ENCODE results near the gene CCL11. TPM values are rescaled to one million over a fixed set of nuclear protein-coding genes. Genes with fewer than 3 reads are reported as not detected.

CCL11 gene
- total RNA-seq, 1 experiment from 2014 or later = not detected

DNA sequence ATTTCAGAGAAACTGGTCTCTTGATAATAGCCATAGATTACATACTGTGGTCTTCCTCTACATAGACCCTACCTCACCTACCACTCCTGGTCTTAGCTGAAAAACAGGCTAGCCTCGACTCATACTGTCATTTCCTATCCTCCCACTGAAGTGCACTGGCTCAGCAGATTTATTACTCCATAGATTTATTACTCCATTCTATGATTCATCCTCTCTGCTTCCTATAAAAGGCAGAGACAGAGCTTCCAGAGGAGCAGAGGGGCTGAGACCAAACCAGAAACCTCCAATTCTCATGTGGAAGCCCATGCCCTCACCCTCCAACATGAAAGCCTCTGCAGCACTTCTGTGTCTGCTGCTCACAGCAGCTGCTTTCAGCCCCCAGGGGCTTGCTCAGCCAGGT lies 15.6 kb upstream of the CCL11 start, which contains the start of gene CCL7:
TSS of gene CCL7 (plus strand) at position 253 of the 400 bp plus-strand sequence. CDS start at position 323, 70 bp downstream.
- BruUV-seq (replicated peaks) = no TSS peak
- no peaks in the 10 kb centered on the region for H3F3A ChIP-seq (ENCODE audit: low read length, unreplicated experiment)
- H3K9me2 ChIP-seq (replicated peaks; ENCODE audit: low read length) = no peaks in the 10 kb centered on the region
- no peaks in the 10 kb centered on the region for H3K27me3 ChIP-seq (ENCODE audit: low read length)
- H3K36me3 ChIP-seq (ENCODE audit: low read depth, low read length) = no peaks in the 10 kb centered on the region
- no peak within 1 kb of the TSS for H2AFZ ChIP-seq (ENCODE audit: low read length)
- no peak within 1 kb of the TSS for H3K9ac ChIP-seq (ENCODE audit: low read length)
- intact Hi-C loops (cut with micrococcal nuclease) = no loop called here
- DNase-seq = no peak
- TF ChIP-seq EZH2phosphoT487 (IDR thresholded peaks at IDR 0.05; ENCODE audit: borderline replicate concordance, low read length) (no peak), EZH2 (IDR thresholded peaks at IDR 0.05; ENCODE audit: low read length, unreplicated experiment) (no peak)
- TF ChIP-seq, protein P1, sequence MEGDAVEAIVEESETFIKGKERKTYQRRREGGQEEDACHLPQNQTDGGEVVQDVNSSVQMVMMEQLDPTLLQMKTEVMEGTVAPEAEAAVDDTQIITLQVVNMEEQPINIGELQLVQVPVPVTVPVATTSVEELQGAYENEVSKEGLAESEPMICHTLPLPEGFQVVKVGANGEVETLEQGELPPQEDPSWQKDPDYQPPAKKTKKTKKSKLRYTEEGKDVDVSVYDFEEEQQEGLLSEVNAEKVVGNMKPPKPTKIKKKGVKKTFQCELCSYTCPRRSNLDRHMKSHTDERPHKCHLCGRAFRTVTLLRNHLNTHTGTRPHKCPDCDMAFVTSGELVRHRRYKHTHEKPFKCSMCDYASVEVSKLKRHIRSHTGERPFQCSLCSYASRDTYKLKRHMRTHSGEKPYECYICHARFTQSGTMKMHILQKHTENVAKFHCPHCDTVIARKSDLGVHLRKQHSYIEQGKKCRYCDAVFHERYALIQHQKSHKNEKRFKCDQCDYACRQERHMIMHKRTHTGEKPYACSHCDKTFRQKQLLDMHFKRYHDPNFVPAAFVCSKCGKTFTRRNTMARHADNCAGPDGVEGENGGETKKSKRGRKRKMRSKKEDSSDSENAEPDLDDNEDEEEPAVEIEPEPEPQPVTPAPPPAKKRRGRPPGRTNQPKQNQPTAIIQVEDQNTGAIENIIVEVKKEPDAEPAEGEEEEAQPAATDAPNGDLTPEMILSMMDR (conservative IDR thresholded peaks at IDR 0.05; ENCODE audit: low read depth, low read length) = no peak
- no peak for ATAC-seq
- no peak within 1 kb of the TSS for H3K4me3 ChIP-seq (ENCODE audit: low read length)
- H4K20me1 ChIP-seq (ENCODE audit: low read length) = no peaks in the 10 kb centered on the region
- no peaks in the 10 kb centered on the region for H3K79me2 ChIP-seq (ENCODE audit: low read length)
- H3K4me1 ChIP-seq (ENCODE audit: insufficient read depth, low read length) = no peaks in the 10 kb centered on the region
- H3K9me3 ChIP-seq (ENCODE audit: low read length) = no peaks in the 10 kb centered on the region
- no peak within 1 kb of the TSS for H3K4me2 ChIP-seq (ENCODE audit: low read length)
- H3K27ac ChIP-seq (ENCODE audit: low read length) = no peak within 1 kb of the TSS
- ChIA-PET POLR2A (ENCODE audit: unreplicated experiment) (no interaction called here), CTCF (no interaction called here)

- H3K27me3 ChIP-seq (ENCODE audit: low read length) = no peaks in the 10 kb centered on the region
- no peak overlapping the region for H2AFZ ChIP-seq (ENCODE audit: low read length)
- CTCF ChIA-PET = no interaction called here
- H4K20me1 ChIP-seq (ENCODE audit: low read length) = no peaks in the 10 kb centered on the region
- H3K9me3 ChIP-seq (ENCODE audit: low read length) = no peaks in the 10 kb centered on the region
- no peak overlapping the region for H3K9ac ChIP-seq (ENCODE audit: low read length)
- no peak overlapping the region for H3K4me2 ChIP-seq (ENCODE audit: low read length)
- no TSS peak for BruUV-seq (replicated peaks)
- POLR2A ChIA-PET (ENCODE audit: unreplicated experiment) = no interaction called here
- TF ChIP-seq EZH2 (IDR thresholded peaks at IDR 0.05; ENCODE audit: low read length, unreplicated experiment) (no peak), EZH2phosphoT487 (IDR thresholded peaks at IDR 0.05; ENCODE audit: borderline replicate concordance, low read length) (no peak)
- TF ChIP-seq, protein P1 (conservative IDR thresholded peaks at IDR 0.05; ENCODE audit: low read depth, low read length) = no peak
- no peaks in the 10 kb centered on the region for H3K36me3 ChIP-seq (ENCODE audit: low read depth, low read length)
- no peak for DNase-seq
- H3F3A ChIP-seq (ENCODE audit: low read length, unreplicated experiment) = no peaks in the 10 kb centered on the region
- H3K4me1 ChIP-seq (ENCODE audit: insufficient read depth, low read length) = no peaks in the 10 kb centered on the region
- no peaks in the 10 kb centered on the region for H3K9me2 ChIP-seq (replicated peaks; ENCODE audit: low read length)
- no peak for ATAC-seq
- no peak overlapping the region for H3K27ac ChIP-seq (ENCODE audit: low read length)
- H3K4me3 ChIP-seq (ENCODE audit: low read length) = no peak overlapping the region
- intact Hi-C loops (cut with micrococcal nuclease) = no loop called here
- H3K79me2 ChIP-seq (ENCODE audit: low read length) = no peaks in the 10 kb centered on the region
These were observed 9.7 kb upstream of the CCL11 start for GRCh38 chr17:34275881-34276280.

GRCh38 chr17:34276826-34277225 lies 8.7 kb upstream of the CCL11 start:
- ATAC-seq = no peak
- Histone ChIP-seq H3K4me3 (ENCODE audit: low read length) (no peak overlapping the region), H3K36me3 (ENCODE audit: low read depth, low read length) (no peaks in the 10 kb centered on the region), H3K9me3 (ENCODE audit: low read length) (no peaks in the 10 kb centered on the region), H4K20me1 (ENCODE audit: low read length) (no peaks in the 10 kb centered on the region), H3K4me1 (ENCODE audit: insufficient read depth, low read length) (no peaks in the 10 kb centered on the region), H3K9me2 (replicated peaks; ENCODE audit: low read length) (no peaks in the 10 kb centered on the region), H3K4me2 (ENCODE audit: low read length) (no peak overlapping the region), H3K27ac (ENCODE audit: low read length) (no peak overlapping the region), H3K9ac (ENCODE audit: low read length) (no peak overlapping the region), H3F3A (ENCODE audit: low read length, unreplicated experiment) (no peaks in the 10 kb centered on the region), H2AFZ (ENCODE audit: low read length) (no peak overlapping the region), H3K79me2 (ENCODE audit: low read length) (no peaks in the 10 kb centered on the region), H3K27me3 (ENCODE audit: low read length) (no peaks in the 10 kb centered on the region)
- no peak for DNase-seq
- CTCF ChIA-PET = no interaction called here
- BruUV-seq (replicated peaks) = no TSS peak
- intact Hi-C loops (cut with micrococcal nuclease) = no loop called here
- TF ChIP-seq EZH2phosphoT487 (IDR thresholded peaks at IDR 0.05; ENCODE audit: borderline replicate concordance, low read length) (no peak), EZH2 (IDR thresholded peaks at IDR 0.05; ENCODE audit: low read length, unreplicated experiment) (no peak)
- TF ChIP-seq, protein P1 (conservative IDR thresholded peaks at IDR 0.05; ENCODE audit: low read depth, low read length) = no peak
- POLR2A ChIA-PET (ENCODE audit: unreplicated experiment) = no interaction called here

Data from PC-3 (cell line).